ENCODE data around the gene ROR2.
A peak's percentile ranks its signal among the peaks of the same experiment; 100 is the strongest.
"Not testable (repeated sequence)": the region's sequence is repeated elsewhere in the genome, so short reads cannot be mapped to it uniquely, and the experiment has no call there.

Gene ROR2

DNA sequence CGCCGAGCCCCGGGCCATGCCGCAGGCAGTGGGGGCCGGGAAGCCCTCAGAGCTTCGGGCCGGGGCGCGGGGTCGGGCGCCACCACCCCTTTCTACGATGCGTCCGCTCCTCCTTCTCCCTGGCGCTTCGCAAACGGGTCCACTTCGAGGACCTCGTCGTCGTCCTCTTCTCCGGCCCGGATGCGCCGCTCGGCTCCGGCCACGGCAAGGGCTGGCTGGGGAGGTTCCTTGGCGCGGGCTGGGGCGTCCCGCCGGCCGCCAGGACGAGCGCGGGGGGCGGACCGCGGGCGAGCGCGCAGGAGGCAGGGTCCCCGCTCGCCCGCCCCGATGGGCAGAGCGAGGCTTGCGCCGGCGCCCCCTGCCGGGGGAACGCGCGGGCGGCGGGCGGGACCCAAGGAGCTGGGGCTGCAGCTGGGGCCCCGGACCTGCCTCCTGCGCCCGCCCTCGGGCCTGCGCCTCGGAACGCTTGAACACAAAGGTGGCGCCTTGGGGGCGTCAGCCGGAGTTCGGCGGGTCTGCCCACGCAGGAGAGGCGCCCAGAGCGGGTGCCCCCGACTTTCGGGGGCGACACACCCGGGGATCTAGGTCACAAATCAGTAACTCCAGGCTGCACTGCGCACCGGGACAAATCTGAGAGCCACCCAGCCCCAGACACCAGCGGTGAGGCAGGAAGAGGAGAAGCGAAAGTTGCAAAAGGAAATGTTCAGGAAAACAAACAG, at the start of gene ROR2:
ROR2 (minus strand) TSS at position 283 of the 719 bp plus-strand sequence.
- peak; percentile 25 for DNase-seq

- DNase-seq = no peak
Observed at GRCh38 chr9:91995000-91995655, 45.1 kb upstream of the ROR2 start.

DNA sequence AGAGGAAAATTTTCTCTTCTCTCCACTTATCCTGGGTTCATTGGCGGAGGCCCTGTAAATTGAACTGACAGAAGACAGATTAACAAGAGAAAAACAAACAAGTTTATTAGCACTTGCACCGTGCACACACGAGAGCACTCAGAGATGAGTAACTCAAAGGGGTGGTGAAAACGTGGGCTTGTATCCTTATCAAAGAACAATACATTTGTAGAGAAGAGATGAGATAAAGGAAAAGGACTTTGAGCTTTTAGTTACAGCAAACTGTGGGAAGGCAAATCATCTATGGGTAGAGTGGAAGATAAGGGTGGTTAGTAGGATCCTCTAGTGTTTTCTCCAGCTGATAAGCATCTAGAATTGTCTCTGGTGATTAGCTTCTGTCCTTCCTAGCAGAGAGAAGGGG, 44.4 kb upstream of the ROR2 start:
- no peak for DNase-seq

- DNase-seq = no peak
Observed at GRCh38 chr9:91992461-91993041, 42.5 kb upstream of the ROR2 start.

DNA sequence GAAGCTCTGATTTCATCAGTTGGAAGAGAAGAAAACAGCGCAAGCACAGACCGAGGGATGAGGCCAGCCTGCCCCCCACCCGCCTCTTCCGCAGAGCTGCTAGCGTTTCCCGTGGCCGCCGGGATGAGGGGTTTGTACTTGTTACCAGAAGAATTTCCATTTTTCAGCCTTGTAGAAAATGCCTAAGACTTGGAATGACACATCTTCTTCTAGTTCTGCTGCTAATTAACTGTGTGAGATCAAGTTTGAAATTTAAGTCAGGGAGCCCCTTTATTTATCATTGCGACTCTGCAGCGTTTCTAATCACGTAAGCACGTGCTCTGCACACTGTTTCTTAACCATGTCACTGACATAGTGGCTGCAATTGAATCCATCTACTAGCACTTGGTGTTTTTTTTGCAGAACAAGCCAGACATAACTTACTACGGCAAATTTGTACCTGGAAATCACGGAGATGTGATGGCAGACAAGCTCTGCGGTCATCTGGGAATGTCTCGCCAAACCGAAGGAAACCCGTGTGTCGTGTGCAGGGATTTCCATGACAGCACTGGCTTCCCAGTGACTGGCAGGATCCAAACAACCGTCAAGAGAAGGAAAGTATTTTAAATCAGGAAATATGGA, 41.8 kb upstream of the ROR2 start:
- DNase-seq = no peak

- no peak for DNase-seq
Observed at GRCh38 chr9:91986248-91986647, 36.2 kb upstream of the ROR2 start.

DNA sequence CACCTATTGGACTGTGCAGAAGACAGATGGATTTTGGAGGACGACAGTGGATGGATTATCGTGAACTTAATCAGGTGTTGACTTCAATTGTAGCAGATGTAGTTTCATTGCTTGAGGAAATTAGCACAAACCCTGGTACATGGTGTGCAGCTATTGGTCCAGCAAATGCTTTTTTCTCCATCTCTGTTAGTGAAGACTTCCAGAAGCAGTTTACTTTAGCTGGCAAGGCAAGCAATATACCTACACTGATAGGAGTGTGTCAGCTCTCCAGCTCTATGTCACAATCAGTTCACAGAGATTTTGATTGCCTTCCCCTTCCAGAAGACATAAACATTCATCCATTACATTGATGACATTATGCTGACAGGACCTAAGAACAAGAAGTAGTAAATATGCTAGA, 35.7 kb upstream of the ROR2 start:
- no peak for DNase-seq

- no peak for DNase-seq
Observed at GRCh38 chr9:91978740-91979414, 28.8 kb upstream of the ROR2 start.

DNA sequence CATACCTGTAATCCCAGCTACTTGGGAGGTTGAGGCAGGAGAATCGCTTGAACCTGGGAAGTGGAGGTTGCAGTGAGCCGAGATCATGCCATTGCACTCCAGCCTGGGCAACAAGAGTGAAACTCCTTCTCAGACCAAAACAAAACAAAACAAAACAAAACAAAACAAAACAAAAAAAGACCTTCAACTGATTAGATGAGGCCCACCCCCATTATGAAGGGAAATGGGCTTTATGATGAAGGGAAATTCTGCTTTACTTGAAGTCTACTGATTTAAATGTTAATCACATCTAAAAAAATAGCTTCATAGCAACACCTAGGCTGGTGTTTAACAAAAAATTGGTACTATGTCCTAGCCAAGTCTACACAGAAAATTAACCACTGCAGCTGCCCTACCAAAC, 25.2 kb upstream of the ROR2 start:
- not testable (repeated sequence) for DNase-seq

DNA sequence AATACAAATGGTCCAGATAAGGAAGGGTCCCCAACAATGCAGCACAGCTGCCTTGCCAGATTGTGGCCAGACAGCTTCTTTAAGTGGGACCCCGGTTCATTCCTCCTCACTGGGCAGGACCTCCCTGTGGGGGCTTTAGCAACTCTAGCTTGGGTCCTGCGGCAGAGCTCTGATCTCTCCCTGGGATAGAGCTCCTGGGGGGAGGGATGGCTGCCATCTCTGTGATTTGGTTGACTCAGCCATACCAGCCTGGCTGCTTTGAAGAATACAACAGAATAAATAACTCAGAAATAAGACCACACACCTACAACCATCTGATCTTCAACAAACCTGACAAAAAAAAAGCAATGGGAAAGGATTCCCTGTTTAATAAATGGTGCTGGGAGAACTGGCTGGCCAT, 22.7 kb upstream of the ROR2 start:
- no peak for DNase-seq

GRCh38 chr9:91972076-91972626, 22.1 kb upstream of the ROR2 start:
- DNase-seq = no peak

GRCh38 chr9:91967259-91967658, 17.2 kb upstream of the ROR2 start:
- no peak for DNase-seq

GRCh38 chr9:91966503-91966902, 16.5 kb upstream of the ROR2 start:
- DNase-seq = no peak

DNA sequence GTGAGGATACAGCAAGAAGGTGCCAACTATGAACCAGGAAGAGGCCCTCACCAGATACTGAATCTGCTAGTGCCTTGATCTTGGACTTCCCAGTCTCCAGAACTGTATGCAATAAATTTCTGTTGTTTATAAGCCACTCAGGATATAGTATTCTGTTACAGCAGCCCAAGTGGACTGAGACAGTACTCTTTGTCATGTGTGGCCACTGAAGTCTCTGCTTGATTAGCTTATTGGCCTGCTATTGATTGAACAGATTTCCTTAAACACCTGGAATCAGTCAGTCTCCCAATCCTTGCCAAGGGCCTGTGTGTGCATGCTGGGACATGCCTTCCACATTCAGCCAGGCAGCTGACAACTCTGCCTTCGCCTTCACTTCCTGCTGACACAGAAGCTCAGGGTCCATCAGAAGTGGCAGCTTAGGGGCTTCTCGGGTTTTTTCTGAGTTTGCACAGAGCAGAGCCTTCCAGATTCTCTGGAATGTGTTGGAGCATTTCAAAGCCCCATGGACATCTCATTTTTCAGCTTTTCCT, 13.7 kb upstream of the ROR2 start:
- no peak for DNase-seq

GRCh38 chr9:91960367-91960766, 10.3 kb upstream of the ROR2 start:
- no peak for DNase-seq

DNA sequence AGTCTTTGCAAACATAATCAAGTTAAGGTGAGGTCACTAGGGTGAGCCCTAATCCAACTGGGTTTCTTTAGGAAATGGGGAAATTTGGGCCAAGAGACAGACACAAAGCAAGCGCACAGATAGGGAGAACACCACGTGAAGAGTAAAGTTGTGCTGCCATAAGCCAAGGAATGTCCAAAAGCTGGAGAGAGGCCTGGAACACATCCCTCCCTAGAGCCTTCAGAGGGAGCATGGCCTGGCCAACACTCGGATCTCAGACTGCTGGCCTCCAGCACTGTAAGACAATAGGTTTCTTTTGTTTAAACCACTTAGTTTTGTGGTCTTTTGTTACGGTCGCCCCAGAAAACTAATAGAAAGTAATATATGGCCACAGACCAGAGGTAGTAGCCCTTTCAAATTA, 8.1 kb upstream of the ROR2 start:
- no peak for DNase-seq

- no peak for DNase-seq
Observed at GRCh38 chr9:91954841-91955471, 4.9 kb upstream of the ROR2 start.

DNA sequence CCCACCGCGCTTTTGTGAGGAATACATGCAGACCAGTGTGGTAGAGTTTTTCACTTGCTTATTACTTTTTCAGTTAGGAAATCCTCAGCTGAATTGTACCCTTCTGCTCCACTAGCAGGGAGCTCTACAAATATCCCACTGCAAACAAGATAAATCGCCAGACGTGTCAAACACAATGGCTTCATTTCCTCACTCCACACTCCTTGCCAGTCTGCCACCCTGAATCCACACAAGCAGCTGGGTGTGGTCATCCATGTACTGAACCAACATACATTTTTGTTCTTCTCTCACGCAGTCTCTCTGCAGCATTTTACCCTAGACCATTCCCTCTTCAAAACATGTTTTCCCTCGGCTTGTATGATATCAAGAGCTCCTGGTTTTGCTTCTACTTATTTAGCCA, 3.7 kb upstream of the ROR2 start:
- no peak for DNase-seq

DNA sequence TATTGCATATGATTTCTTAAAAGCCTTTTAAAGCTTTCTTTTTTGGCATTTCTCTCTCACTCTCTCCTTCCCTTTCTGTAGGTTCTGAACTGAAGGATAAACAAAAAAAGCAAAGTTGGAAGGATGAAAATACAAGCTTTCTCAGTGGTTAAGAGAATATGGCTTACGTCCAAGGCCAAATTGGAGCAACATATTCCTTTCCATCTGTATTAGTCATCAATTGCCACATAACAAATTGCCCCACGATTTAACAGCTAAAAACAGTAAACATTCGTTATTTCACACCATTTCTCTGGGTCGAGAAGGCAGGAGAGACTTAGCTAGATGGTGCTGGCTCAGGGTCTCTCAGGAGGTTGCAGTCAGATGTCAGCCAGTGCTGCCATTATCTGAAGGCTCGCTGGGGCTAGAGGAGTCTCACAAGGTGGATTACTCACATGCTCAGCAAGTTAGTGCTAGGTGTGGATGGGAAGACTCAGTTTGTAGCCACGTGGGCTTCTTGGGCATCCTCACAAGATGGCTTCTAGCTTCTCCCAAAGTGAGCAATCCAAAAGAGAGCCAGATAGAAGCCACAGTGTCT, 2.0 kb upstream of the ROR2 start:
- DNase-seq = no peak

DNA sequence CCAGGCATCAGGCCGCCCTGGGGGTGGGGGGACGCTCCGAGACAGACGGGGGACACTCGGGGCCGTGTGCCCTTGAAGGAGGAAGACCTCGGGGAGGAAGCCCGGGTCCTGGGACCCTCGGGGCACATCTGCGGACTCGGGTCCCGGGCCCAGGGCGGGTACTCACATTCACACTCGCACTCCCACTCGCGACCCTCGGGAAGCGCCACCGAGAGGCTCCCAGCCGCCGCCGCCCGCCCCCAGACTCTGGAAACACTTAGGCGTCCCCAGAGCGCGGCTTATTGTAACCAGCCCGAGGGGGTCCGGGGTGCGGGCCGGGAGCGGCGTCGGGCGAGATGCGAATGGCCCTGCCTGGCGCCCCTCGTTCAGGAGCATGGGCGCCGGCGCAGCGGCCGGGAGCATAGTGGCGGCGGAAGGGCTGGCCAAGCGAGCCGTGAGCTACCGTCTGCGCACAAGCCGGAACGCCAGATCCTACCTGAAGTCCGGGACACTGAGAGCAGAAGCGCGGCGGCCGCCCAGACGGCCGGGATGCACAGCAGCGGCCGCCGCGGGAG, 559 bp downstream of the ROR2 start:
- DNase-seq = no peak

GRCh38 chr9:91948597-91949391, 1.2 kb downstream of the ROR2 start:
- DNase-seq = no peak

Measured in activated effector memory CD4-positive, alpha-beta T cell treated with Interleukin-2 at 50 U/mL for 16 hours (primary cell).